Measurements from ENCODE around the gene SEC24C.

The SEC24C gene

DNA sequence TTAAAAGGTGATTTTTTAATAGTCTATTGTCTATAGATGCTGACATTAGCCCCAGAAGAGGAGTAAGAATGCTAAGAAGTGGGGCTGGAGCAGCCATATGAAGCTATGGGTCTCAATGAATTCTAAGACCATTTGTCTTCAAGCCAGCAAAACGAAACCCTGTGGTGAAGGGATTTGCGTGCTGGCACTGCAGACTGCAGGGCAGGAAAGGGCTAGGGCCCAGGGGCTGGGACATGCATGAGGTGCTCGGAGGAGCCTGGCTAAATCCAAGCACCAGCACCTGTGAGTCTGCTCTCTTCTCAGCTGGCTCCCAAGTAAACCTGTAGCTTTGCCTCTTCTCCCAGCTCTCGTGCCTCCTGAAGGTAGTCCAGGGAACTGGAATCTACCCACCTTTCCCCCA, 68.5 kb downstream of the SEC24C start:
- TF ChIP-seq CTCF (IDR thresholded peaks at IDR 0.05; ENCODE audit: control insufficient read depth, insufficient read depth, low read depth, low read length, missing control alignments), result no peak
- no peak for DNase-seq (ENCODE audit: low read depth)
- H3K4me3 ChIP-seq (ENCODE audit: control insufficient read depth, low read depth, low read length), result no peak overlapping the region

- H3K4me3 ChIP-seq (ENCODE audit: control insufficient read depth, low read depth, low read length), result no peak overlapping the region
- no peak for DNase-seq (ENCODE audit: low read depth)
- no peak for TF ChIP-seq CTCF (IDR thresholded peaks at IDR 0.05; ENCODE audit: control insufficient read depth, insufficient read depth, low read depth, low read length, missing control alignments)
Observed at GRCh38 chr10:73813333-73813732, 69.2 kb downstream of the SEC24C start.

GRCh38 chr10:73814276-73814895, 70.2 kb downstream of the SEC24C start:
- TF ChIP-seq CTCF (IDR thresholded peaks at IDR 0.05; ENCODE audit: control insufficient read depth, insufficient read depth, low read depth, low read length, missing control alignments), result no peak
- no peak overlapping the region for H3K4me3 ChIP-seq (ENCODE audit: control insufficient read depth, low read depth, low read length)
- DNase-seq (ENCODE audit: low read depth), result no peak

DNA sequence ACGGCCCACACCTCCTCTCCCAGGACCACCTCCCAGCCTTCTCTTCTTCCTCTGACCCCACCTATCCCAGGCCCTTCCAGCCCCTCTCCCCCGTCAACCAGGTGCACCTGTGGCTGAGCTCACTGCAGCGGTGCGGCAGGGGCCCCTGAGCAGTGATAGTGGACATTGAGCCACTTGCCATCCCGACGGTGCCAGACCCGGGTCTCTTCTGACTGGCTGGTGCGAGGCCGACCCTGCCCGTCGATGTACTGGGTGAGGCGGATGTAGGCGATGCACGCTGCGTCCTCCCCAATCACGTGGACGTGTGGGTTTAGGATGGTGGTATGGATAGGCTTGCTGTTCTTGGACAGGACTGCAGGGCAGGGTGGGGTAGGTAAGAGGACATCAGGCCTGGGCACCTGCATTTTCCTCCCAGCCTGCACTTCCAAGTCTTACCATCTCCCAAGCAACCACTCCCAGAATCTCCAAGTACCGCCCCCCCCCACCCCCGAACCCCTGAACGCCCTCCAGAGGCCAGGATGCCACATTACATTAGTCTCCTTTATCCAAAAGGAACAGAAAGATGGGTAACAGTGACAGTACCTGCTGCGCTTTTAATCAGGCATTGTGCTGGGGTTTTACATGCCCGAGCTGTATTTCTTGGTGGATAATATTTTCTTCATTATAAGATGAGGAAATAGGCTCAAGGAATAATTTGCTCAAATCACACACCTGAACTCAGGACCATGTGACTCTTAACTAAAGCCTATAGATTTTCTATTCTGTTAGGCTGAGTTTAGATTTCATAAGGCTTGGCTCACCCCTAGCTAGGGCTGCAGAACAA, 70.9 kb downstream of the SEC24C start:
- H3K4me3 ChIP-seq (ENCODE audit: control insufficient read depth, low read depth, low read length), result no peak overlapping the region
- peak; percentile 31 for TF ChIP-seq CTCF (IDR thresholded peaks at IDR 0.05; ENCODE audit: control insufficient read depth, insufficient read depth, low read depth, low read length, missing control alignments)
- no peak for DNase-seq (ENCODE audit: low read depth)

DNA sequence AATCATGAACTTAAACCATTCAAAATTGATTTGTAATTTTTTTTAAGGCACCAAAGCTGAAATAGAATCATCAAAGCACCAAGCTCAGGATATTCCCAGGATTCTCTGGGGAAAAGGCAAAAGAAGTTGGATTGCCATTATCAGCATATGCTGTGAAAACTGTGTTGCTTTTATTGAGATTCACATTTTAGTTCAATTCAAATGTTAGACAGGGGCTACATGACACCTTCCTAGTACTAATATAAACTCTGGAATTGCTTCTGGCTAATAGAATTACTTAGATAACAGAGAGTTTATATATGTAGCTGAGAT, 71.5 kb downstream of the SEC24C start:
- no peak overlapping the region for H3K4me3 ChIP-seq (ENCODE audit: control insufficient read depth, low read depth, low read length)
- DNase-seq (ENCODE audit: low read depth), result no peak
- no peak for TF ChIP-seq CTCF (IDR thresholded peaks at IDR 0.05; ENCODE audit: control insufficient read depth, insufficient read depth, low read depth, low read length, missing control alignments)

GRCh38 chr10:73816917-73817729, 73.0 kb downstream of the SEC24C start:
- H3K4me3 ChIP-seq (ENCODE audit: control insufficient read depth, low read depth, low read length), result no peak overlapping the region
- no peak for DNase-seq (ENCODE audit: low read depth)
- no peak for TF ChIP-seq CTCF (IDR thresholded peaks at IDR 0.05; ENCODE audit: control insufficient read depth, insufficient read depth, low read depth, low read length, missing control alignments)
